Progenitor cell of endocrine pancreas (in vitro differentiated cells): Measurements from ENCODE around the gene NISCH. TPM values are rescaled to one million over a fixed set of nuclear protein-coding genes. Genes with fewer than 3 reads are reported as not detected.
A peak's percentile ranks its signal among the peaks of the same experiment; 100 is the strongest.

ENCODE experiments used
- DNase-seq: peaks from one replicate; pipeline ENCODE4 v3.0.0; 2021; ENCODE audit warnings: low spot score; ENCODE audit not compliant: unreplicated experiment
- H3K27ac Mint-ChIP-seq: 2 replicates; pipeline ENCODE4 v1.8.0; 2021; ENCODE audit warnings: mild to moderate bottlenecking, moderate library complexity, mixed read lengths
- H3K27me3 Mint-ChIP-seq: 2 replicates; pipeline ENCODE4 v1.8.0; 2021; ENCODE audit warnings: mixed read lengths
- H3K36me3 Mint-ChIP-seq: 2 replicates; pipeline ENCODE4 v1.8.0; 2022; ENCODE audit warnings: mixed read lengths; ENCODE audit not compliant: insufficient read depth
- H3K4me1 Mint-ChIP-seq: 2 replicates; pipeline ENCODE4 v1.8.0; 2021; ENCODE audit warnings: low read depth, mixed read lengths
- H3K4me3 Mint-ChIP-seq: 2 replicates; pipeline ENCODE4 v1.8.0; 2021; ENCODE audit warnings: low read depth, mild to moderate bottlenecking, moderate library complexity, mixed read lengths
- H3K9me3 Mint-ChIP-seq: 2 replicates; pipeline ENCODE4 v1.8.0; 2021; ENCODE audit warnings: low read depth, mixed read lengths
- CTCF ChIP-seq: fragments of 200-600 bp; sonication (generic); IDR thresholded peaks from one replicate; pipeline ENCODE4 v1.5.0; 2021; ENCODE audit warnings: antibody characterized with exemption, mild to moderate bottlenecking; ENCODE audit not compliant: unreplicated experiment
- total RNA-seq: library from RNA; stranded (reverse); gene quantifications from 2 replicates; pipeline ENCODE4 v1.2.1, GENCODE V29; 2021

NISCH gene
- total RNA-seq, 1 donor from 2014 or later: 214 TPM

DNA sequence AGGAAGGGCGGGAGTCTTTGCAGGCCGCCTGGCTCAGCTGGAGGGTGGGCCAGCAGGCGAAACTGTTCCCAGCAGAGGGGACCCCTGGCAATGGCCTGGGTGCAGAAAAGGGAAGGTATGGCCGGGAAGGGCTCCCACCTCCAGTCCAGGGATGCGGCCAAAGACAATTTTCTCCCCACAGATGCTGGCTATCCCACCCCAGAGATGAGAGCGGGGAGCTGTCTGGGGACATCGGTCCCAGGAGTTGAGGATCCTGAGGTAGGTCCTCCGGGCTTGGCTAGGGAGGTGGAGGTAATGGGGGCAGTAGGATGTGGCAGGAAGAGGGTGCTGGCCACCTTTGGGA lies 12.2 kb upstream of the NISCH start:
- no peak for DNase-seq
- Mint-ChIP-seq H3K36me3 (no peaks in the 10 kb centered on the region), H3K9me3 (no peaks in the 10 kb centered on the region), H3K4me1 (peaks cover 3% of the 10 kb centered on the region), H3K4me3 (no peak overlapping the region), H3K27me3 (peaks cover 5% of the 10 kb centered on the region), H3K27ac (no peak overlapping the region)
- no peak for TF ChIP-seq CTCF

DNA sequence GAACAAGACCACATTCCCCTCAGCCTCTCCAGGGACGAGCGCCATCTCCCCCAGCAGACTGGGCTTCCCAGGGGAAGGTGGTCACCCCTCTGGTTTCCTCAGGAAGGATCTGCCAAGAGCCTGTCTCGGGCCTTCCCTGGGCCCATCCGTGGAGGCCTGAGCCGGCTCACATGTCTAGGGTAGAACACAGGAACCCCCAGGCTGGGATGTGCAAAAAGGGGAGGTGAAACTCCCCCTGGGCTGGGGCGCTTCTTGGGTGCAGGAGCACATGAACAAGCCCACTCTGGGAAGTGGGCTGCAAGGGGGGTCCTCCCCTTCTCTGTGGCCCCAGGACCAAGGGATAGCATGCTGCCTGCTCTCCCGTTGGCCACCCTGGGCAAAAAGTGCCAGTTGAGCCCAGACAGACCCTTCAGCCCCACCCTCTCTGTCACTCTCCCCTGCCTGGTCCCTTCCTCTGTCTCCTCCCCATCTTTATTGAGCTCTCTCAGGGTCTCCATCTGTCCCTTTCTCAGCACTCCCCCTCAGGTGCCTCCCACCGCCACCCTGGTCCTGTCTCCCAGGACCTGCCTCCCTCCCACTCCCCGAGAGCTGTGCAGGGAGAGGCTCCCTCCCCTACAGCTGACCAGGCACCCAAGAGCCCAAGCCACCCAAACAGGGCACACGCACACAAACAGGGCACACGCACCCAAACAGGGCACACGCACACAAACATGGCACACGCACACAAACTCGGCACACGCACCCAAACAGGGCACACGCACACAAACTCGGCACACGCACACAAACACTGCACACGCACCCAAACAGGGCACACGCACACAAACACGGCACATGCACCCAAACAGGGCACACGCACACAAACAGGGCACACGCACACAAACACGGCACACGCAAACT lies 11.4 kb upstream of the NISCH start:
- Mint-ChIP-seq H3K27me3 (peaks cover 8% of the 10 kb centered on the region), H3K4me1 (peaks cover 3% of the 10 kb centered on the region), H3K27ac (no peak overlapping the region), H3K4me3 (no peak overlapping the region), H3K36me3 (no peaks in the 10 kb centered on the region), H3K9me3 (no peaks in the 10 kb centered on the region)
- DNase-seq: no peak
- no peak for TF ChIP-seq CTCF

GRCh38 chr3:52444860-52445793 lies 10.3 kb upstream of the NISCH start, which contains the start of gene SEMA3G:
SEMA3G (minus strand) TSS chr3:52445103; CDS start chr3:52445027, 76 bp downstream.
- H3K4me3 Mint-ChIP-seq: no peak within 1 kb of the TSS
- peak; percentile 63 for TF ChIP-seq CTCF
- H3K9me3 Mint-ChIP-seq: no peaks in the 10 kb centered on the region
- no peak within 1 kb of the TSS for H3K27ac Mint-ChIP-seq
- peak; percentile 54 for DNase-seq
- H3K27me3 Mint-ChIP-seq: peaks cover 8% of the 10 kb centered on the region
- no peaks in the 10 kb centered on the region for H3K36me3 Mint-ChIP-seq
- H3K4me1 Mint-ChIP-seq: peaks cover 3% of the 10 kb centered on the region

DNA sequence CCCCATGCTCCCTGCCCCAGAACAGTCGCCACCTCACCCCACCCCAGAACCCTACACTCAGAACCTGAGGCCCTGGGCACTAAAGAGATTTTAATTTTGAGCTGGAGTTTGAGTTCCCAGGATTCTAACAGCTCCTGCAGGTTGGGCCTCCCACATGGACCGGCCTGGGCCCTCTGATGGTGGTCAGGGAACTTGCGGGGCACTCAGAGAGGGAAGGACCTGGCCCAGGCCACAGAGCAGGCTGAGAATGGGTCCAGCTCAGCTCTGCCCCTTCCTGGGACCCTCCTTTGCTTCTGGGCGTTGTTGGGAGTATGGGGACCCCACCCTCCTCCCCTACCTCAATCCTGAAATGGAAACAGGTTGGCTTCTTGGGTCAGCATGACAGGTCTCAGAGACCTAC lies 9.4 kb upstream of the NISCH start:
- H3K4me3 Mint-ChIP-seq: no peak overlapping the region
- DNase-seq: no peak
- H3K9me3 Mint-ChIP-seq: no peaks in the 10 kb centered on the region
- TF ChIP-seq CTCF: no peak
- H3K4me1 Mint-ChIP-seq: peaks cover 3% of the 10 kb centered on the region
- H3K27me3 Mint-ChIP-seq: peaks cover 8% of the 10 kb centered on the region
- H3K36me3 Mint-ChIP-seq: no peaks in the 10 kb centered on the region
- H3K27ac Mint-ChIP-seq: no peak overlapping the region
